SK-N-SH (cell line): ENCODE measurements around the gene NSUN4.

Experiments used
- CTCF ChIP-seq: fragments of 200-600 bp; sonication (generic); IDR thresholded peaks from 2 replicates; pipeline ENCODE4 v1.6.1; 2017; ENCODE audit warnings: antibody characterized with exemption, mild to moderate bottlenecking, moderate library complexity
- EP300 ChIP-seq, 2 experiments: IDR thresholded peaks; 2 replicates each; pipeline versions ENCODE4 v1.4.0 to v1.6.1; 2012; ENCODE audit warnings: borderline replicate concordance in 1 of 2, low read depth in 1 of 2, low read length in 1 of 2
- POLR2AphosphoS5 ChIP-seq: IDR thresholded peaks from 2 replicates; pipeline ENCODE4 v1.6.1; 2012; ENCODE audit warnings: low read depth, low read length
- RAD21 ChIP-seq: IDR thresholded peaks from 2 replicates; pipeline ENCODE4 v1.6.1; 2012; ENCODE audit warnings: mild to moderate bottlenecking, low read length
- TAF1 ChIP-seq: IDR thresholded peaks from 2 replicates; pipeline ENCODE4 v1.6.1; 2012; ENCODE audit warnings: low read depth, mild to moderate bottlenecking, low read length, moderate library complexity, borderline replicate concordance

DNA sequence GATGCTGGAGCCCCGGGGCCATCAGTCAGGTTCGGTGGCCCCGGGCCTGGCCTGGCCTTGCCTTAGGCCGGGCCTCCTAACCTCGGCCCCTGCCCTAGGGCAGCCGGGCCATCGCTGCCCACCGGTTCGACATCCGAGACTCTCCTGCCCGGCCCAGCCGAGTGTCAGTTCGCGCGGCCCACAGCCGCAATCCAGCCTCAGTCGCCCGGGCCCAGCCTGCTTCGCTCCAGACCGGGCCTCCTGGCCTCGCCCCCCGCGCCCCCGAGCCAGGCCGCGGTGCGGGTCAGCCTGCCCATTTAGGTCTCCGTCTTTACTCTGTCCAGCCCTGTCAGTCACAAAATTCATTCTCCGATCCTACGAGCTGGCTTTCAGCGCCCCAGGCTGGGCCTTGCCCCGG is 38.0 kb upstream of the NSUN4 start:
- no peak for TF ChIP-seq RAD21
- no peak for TF ChIP-seq EP300 (IDR thresholded peaks at IDR 0.05; ENCODE audit: borderline replicate concordance in 1 of 2, low read depth in 1 of 2, low read length in 1 of 2)
- TF ChIP-seq POLR2AphosphoS5 = no peak
- TF ChIP-seq CTCF = no peak
- no peak for TF ChIP-seq TAF1
